Urinary bladder (tissue), 2 donors: ENCODE results near the gene FAM234A. TPM values are rescaled to one million over a fixed set of nuclear protein-coding genes. Genes with fewer than 3 reads are reported as not detected.

Experiments
- polyA plus RNA-seq: library from polyadenylated mRNA; stranded (reverse); fragments of 200-250 nt; gene quantifications from one replicate; pipeline ENCODE4 v1.2.3, GENCODE V29; 2013
- total RNA-seq: library from RNA; depleted of rRNA; stranded (reverse); fragments of >200 nt; gene quantifications from one replicate; pipeline ENCODE4 v1.2.3, GENCODE V29; 2014
- donor health status: healthy.

Gene FAM234A
- total and polyA plus RNA-seq, 2 donors = 38.8 to 115 TPM

Other genes with a start within 250 kb of the FAM234A start
- 3.4 TPM for gene POLR3K, start 181.2 kb upstream of the FAM234A start, total RNA-seq
- gene POLR3K, start 181.2 kb upstream of the FAM234A start, polyA plus RNA-seq = 16.8 TPM
- gene SNRNP25, start 181.0 kb upstream of the FAM234A start, total RNA-seq = 9.5 TPM
- 29.5 TPM for gene SNRNP25, start 181.0 kb upstream of the FAM234A start, polyA plus RNA-seq
- 34.7 TPM for gene RHBDF1, start 162.2 kb upstream of the FAM234A start, total RNA-seq
- gene RHBDF1, start 162.2 kb upstream of the FAM234A start, polyA plus RNA-seq = 50.3 TPM
- 58.8 TPM for gene MPG, start 156.6 kb upstream of the FAM234A start, total RNA-seq
- 89.6 TPM for gene MPG, start 156.6 kb upstream of the FAM234A start, polyA plus RNA-seq
- gene NPRL3, start 96.1 kb upstream of the FAM234A start, total RNA-seq = 9.7 TPM
- gene NPRL3, start 96.1 kb upstream of the FAM234A start, polyA plus RNA-seq = 25.5 TPM
- gene HBZ, start 82.2 kb upstream of the FAM234A start, total RNA-seq = 0.85 TPM
- gene HBZ, start 82.2 kb upstream of the FAM234A start, polyA plus RNA-seq = 0.47 TPM
- 14.8 TPM for gene HBM, start 68.8 kb upstream of the FAM234A start, total RNA-seq
- not detected for gene HBM, start 68.8 kb upstream of the FAM234A start, polyA plus RNA-seq
- 648 TPM for gene HBA2, start 61.9 kb upstream of the FAM234A start, total RNA-seq
- gene HBA2, start 61.9 kb upstream of the FAM234A start, polyA plus RNA-seq = 22.6 TPM
- gene HBA1, start 58.1 kb upstream of the FAM234A start, total RNA-seq = 472 TPM
- 9.7 TPM for gene HBA1, start 58.1 kb upstream of the FAM234A start, polyA plus RNA-seq
- not detected for gene HBQ1, start 54.4 kb upstream of the FAM234A start, total RNA-seq
- not detected for gene HBQ1, start 54.4 kb upstream of the FAM234A start, polyA plus RNA-seq
- 112 TPM for gene LUC7L, start 5.4 kb upstream of the FAM234A start, total RNA-seq
- 47.0 TPM for gene LUC7L, start 5.4 kb upstream of the FAM234A start, polyA plus RNA-seq
- 2.4 TPM for gene RGS11, start 41.1 kb downstream of the FAM234A start, total RNA-seq
- gene RGS11, start 41.1 kb downstream of the FAM234A start, polyA plus RNA-seq = 6.9 TPM
- 2.3 TPM for gene ARHGDIG, start 45.8 kb downstream of the FAM234A start, total RNA-seq
- gene ARHGDIG, start 45.8 kb downstream of the FAM234A start, polyA plus RNA-seq = 0.95 TPM
- 1.1 TPM for gene PDIA2, start 48.3 kb downstream of the FAM234A start, total RNA-seq
- gene PDIA2, start 48.3 kb downstream of the FAM234A start, polyA plus RNA-seq = 0.19 TPM
- gene AXIN1, start 117.9 kb downstream of the FAM234A start, total RNA-seq = 9.9 TPM
- gene AXIN1, start 117.9 kb downstream of the FAM234A start, polyA plus RNA-seq = 25.0 TPM
- gene MRPL28, start 135.7 kb downstream of the FAM234A start, total RNA-seq = 20.3 TPM
- 81.1 TPM for gene MRPL28, start 135.7 kb downstream of the FAM234A start, polyA plus RNA-seq
- gene PGAP6, start 147.2 kb downstream of the FAM234A start, total RNA-seq = 15.9 TPM
- gene PGAP6, start 147.2 kb downstream of the FAM234A start, polyA plus RNA-seq = 53.8 TPM
- 29.0 TPM for gene NME4, start 162.4 kb downstream of the FAM234A start, total RNA-seq
- 246 TPM for gene NME4, start 162.4 kb downstream of the FAM234A start, polyA plus RNA-seq
- 5.3 TPM for gene DECR2, start 167.1 kb downstream of the FAM234A start, total RNA-seq
- 20.6 TPM for gene DECR2, start 167.1 kb downstream of the FAM234A start, polyA plus RNA-seq
- gene RAB11FIP3, start 190.8 kb downstream of the FAM234A start, total RNA-seq = 16.8 TPM
- gene RAB11FIP3, start 190.8 kb downstream of the FAM234A start, polyA plus RNA-seq = 57.0 TPM